HepG2 (cell line): ENCODE measurements around the gene C1orf198. TPM values are rescaled to one million over a fixed set of nuclear protein-coding genes. Genes with fewer than 3 reads are reported as not detected.
A peak's percentile ranks its signal among the peaks of the same experiment; 100 is the strongest.

Source experiments
- ATAC-seq: fragments of 200-7000 bp; cut with Tn5 transposase; 3 replicates; pipeline ENCODE4 v1.9.1; 2020; ENCODE audit warnings: mild to moderate bottlenecking, moderate library complexity
- BruUV-seq: library from RNA; stranded (reverse); fragments of 400-500 nt; replicated peaks from 2 replicates; lab custom pipeline; 2021; lab: Mats Ljungman, UMichigan
- CTCF ChIA-PET: fragments of 300-600 bp; formaldehyde crosslinking; extraction: SDS; loops from one replicate; lab custom pipeline; 2021; ENCODE audit warnings: low total read pairs, inconsistent platforms, low intra/inter-chr PET ratio; lab: Yijun Ruan, JAX
- POLR2A ChIA-PET: fragments of 350-600 bp; sonication (Branson Sonifier 250); formaldehyde crosslinking; loops from one replicate; lab custom pipeline; 2020; ENCODE audit warnings: antibody characterized with exemption, inconsistent platforms; lab: Yijun Ruan, JAX
- DNase-seq: peaks from one replicate; pipeline ENCODE4 v3.0.0-alpha.2; 2015; ENCODE audit warnings: low spot score
- FAIRE-seq: peaks from 3 replicates; lab custom pipeline; 2011; peaks lifted over from hg19 to GRCh38; lab: Jason Lieb, UNC
- H2AFZ ChIP-seq: one replicate; pipeline ENCODE4 v1.6.1; 2011; ENCODE audit warnings: low read length, inconsistent platforms
- H3K27ac ChIP-seq: fragments of 300-600 bp; 3 replicates; pipeline ENCODE4 v1.8.0; 2011; ENCODE audit warnings: mixed run types, mild to moderate bottlenecking, mixed read lengths, low read length, inconsistent platforms; ENCODE audit not compliant: insufficient read depth; ENCODE audit errors: extremely low read length
- H3K27me3 ChIP-seq, 2 experiments: fragments of 200-600 bp in 1 of 2; 2 replicates in 1 of 2; 3 replicates in 1 of 2; pipeline versions ENCODE4 v1.6.0 to v1.8.0; 2011; ENCODE audit warnings: low read length in 2 of 2, mild to moderate bottlenecking in 2 of 2, moderate library complexity in 2 of 2, inconsistent platforms in 1 of 2; ENCODE audit not compliant: insufficient read depth in 2 of 2, control insufficient read depth in 1 of 2
- H3K36me3 ChIP-seq, 2 experiments: fragments of 200-600 bp in 1 of 2; replicated peaks in 1 of 2; 2 replicates in 1 of 2; 3 replicates in 1 of 2; pipeline versions ENCODE4 v1.5.1 to v1.8.0; 2011; ENCODE audit warnings: low read length in 2 of 2, inconsistent platforms in 1 of 2; ENCODE audit not compliant: insufficient read depth in 2 of 2, control insufficient read depth in 1 of 2
- H3K4me1 ChIP-seq: 2 replicates; pipeline ENCODE4 v1.5.1; 2012; ENCODE audit warnings: low read length, inconsistent platforms; ENCODE audit not compliant: insufficient read depth
- H3K4me2 ChIP-seq: 2 replicates; pipeline ENCODE4 v1.6.0; 2011; ENCODE audit warnings: low read depth, low read length, inconsistent platforms
- H3K4me3 ChIP-seq, 3 experiments: fragments of 200-600 bp in 1 of 3; sonication (generic), shearing (Covaris generic) in 1 of 3; replicated peaks in 1 of 3; 2 replicates each; pipeline ENCODE4 v1.5.1; 2011 to 2016; ENCODE audit warnings: low read length in 3 of 3, inconsistent platforms in 2 of 3, low read depth in 2 of 3, mild to moderate bottlenecking in 2 of 3, control low read depth in 1 of 3, mixed read lengths in 1 of 3; ENCODE audit not compliant: insufficient read depth in 1 of 3
- H3K79me2 ChIP-seq: one replicate; pipeline ENCODE4 v1.6.1; 2011; ENCODE audit warnings: low read length, inconsistent platforms; ENCODE audit not compliant: insufficient read depth
- H3K9ac ChIP-seq: 2 replicates; pipeline ENCODE4 v1.6.0; 2011; ENCODE audit warnings: mild to moderate bottlenecking, low read depth, low read length, inconsistent platforms; ENCODE audit not compliant: insufficient read depth
- H3K9me3 ChIP-seq: 2 replicates; pipeline ENCODE4 v1.5.1; 2012; ENCODE audit warnings: mild to moderate bottlenecking, low read length
- H4K20me1 ChIP-seq: 2 replicates; pipeline ENCODE4 v1.6.0; 2011; ENCODE audit warnings: inconsistent platforms, mild to moderate bottlenecking, low read length, moderate library complexity; ENCODE audit not compliant: insufficient read depth
- ESRRA ChIP-seq: sonication (generic); formaldehyde crosslinking; IDR thresholded peaks from 2 replicates; pipeline ENCODE4 v1.5.1; 2020; ENCODE audit warnings: mild to moderate bottlenecking, low read depth, missing genetic modification reagents
- GTF3A ChIP-seq: sonication (generic); formaldehyde crosslinking; conservative IDR thresholded peaks from 2 replicates; pipeline ENCODE4 v1.4.0; 2020; ENCODE audit warnings: mild to moderate bottlenecking, missing genetic modification reagents
- IKZF5 ChIP-seq: IDR thresholded peaks from 2 replicates; pipeline ENCODE4 v1.6.1; 2018; ENCODE audit warnings: missing genetic modification reagents, mild to moderate bottlenecking, missing compliant biosample characterization
- KLF11 ChIP-seq: IDR thresholded peaks from 2 replicates; pipeline ENCODE4 v1.6.1; 2016; ENCODE audit warnings: missing compliant biosample characterization
- NR2F6 ChIP-seq, 2 experiments: IDR thresholded peaks; 2 replicates each; pipeline ENCODE4 v1.6.1; 2016; ENCODE audit warnings: antibody characterized with exemption in 1 of 2, mild to moderate bottlenecking in 1 of 2
- NRL ChIP-seq: sonication (generic); formaldehyde crosslinking; IDR thresholded peaks from 2 replicates; pipeline ENCODE4 v1.5.0; 2020; ENCODE audit warnings: missing genetic modification reagents, mild to moderate bottlenecking, moderate library complexity, borderline replicate concordance
- RAD21 ChIP-seq: fragments of 450-650 bp; formaldehyde crosslinking; IDR thresholded peaks from 2 replicates; pipeline ENCODE4 v1.5.0; 2020; ENCODE audit warnings: mild to moderate bottlenecking
- ZNF224 ChIP-seq: sonication (generic); formaldehyde crosslinking; IDR thresholded peaks from 2 replicates; pipeline ENCODE4 v1.5.0; 2020; ENCODE audit warnings: mild to moderate bottlenecking, missing genetic modification reagents
- ZNF512 ChIP-seq: sonication (generic); formaldehyde crosslinking; IDR thresholded peaks from 2 replicates; pipeline ENCODE4 v1.4.0; 2020; ENCODE audit warnings: mild to moderate bottlenecking, missing genetic modification reagents
- WGBS: methylation state at CpG from one replicate; pipeline ENCODE4 v1.1.6; 2017; ENCODE audit warnings: low lambda C conversion rate; 5-methylcytosine and 5-hydroxymethylcytosine counted together
- in situ Hi-C: cut with HindIII; loops from 2 replicates; pipeline ENCODE4 v1.10.0; 2017; ENCODE audit warnings: low pct_unique_long_range_greater_than_20kb; ENCODE audit not compliant: extremely low pct_ligation_motif_present
- intact Hi-C: fragments of 100-400 bp; cut with micrococcal nuclease; formaldehyde crosslinking; loops from one replicate; pipeline ENCODE4 v1.10.0; 2022; ENCODE audit not compliant: unreplicated experiment
- polyA plus RNA-seq, 8 experiments: library from polyadenylated mRNA; depleted of rRNA in 3 of 8; stranded (reverse) in 7 of 8; unstranded in 1 of 8; fragments of >200 nt; fragmentation: Illumina TruSeq in 4 of 8; extraction: Trizol in 4 of 8; gene quantifications; 2 replicates each; pipeline versions ENCODE4 v1.2.1 to v1.2.3, GENCODE V29; 2011 to 2016; ENCODE audit warnings: low read depth in 4 of 8, missing spikeins in 1 of 8, mixed read lengths in 1 of 8; ENCODE audit not compliant: insufficient read depth in 1 of 8
- total RNA-seq, 5 experiments: library from RNA; depleted of rRNA; stranded (reverse); fragments of >200 nt; fragmentation: Illumina TruSeq; extraction: Trizol; gene quantifications; 2 replicates each; pipeline ENCODE4 v1.2.3, GENCODE V29; 2016; ENCODE audit warnings: low read depth in 1 of 5

Gene C1orf198
- total and polyA plus RNA-seq, 2 of the 13 experiments (the other 11 are each of a cell fraction or from before 2014, with no cell fraction given): 12.7 to 13.4 TPM

GRCh38 chr1:230797942-230798365 is 70.4 kb downstream of the C1orf198 start (continued):
- TF ChIP-seq RAD21 (CRISPR knock-in tag) (peak; percentile 75), ESRRA (CRISPR knock-in tag) (peak; percentile 69; the same call in 1 of the 2 replicates)

GRCh38 chr1:230797376-230797920 is 70.9 kb downstream of the C1orf198 start:
- Histone ChIP-seq H3K36me3 (no peaks in the 10 kb centered on the region), H2AFZ (no peak overlapping the region), H3K27ac (no peak overlapping the region), H3K79me2 (no peaks in the 10 kb centered on the region), H3K9me3 (no peaks in the 10 kb centered on the region), H3K4me3 (no peak overlapping the region), H3K4me2 (peak overlapping the region; percentile 51; the same call in 1 of the 2 replicates), H4K20me1 (no peaks in the 10 kb centered on the region), H3K4me1 (peaks cover 27% of the 10 kb centered on the region), H3K27me3 (peaks cover 0 to 10% of the 10 kb centered on the region in 2 experiments; a peak in 1 of 5 replicates), H3K9ac (no peak overlapping the region)
- no peak for DNase-seq
- intact Hi-C loops: loop anchor here (5.0 kb wide), 1 partner anchor 295 kb away; no protein-coding TSS in a partner anchor
- CTCF ChIA-PET: interaction anchor here (1.6 to 2.4 kb wide), 5 partner anchors 120 to 414 kb away, joined by 6 to 14 read pairs (median 10); partner anchors contain the start of genes ARV1 and TTC13
- TF ChIP-seq GTF3A (CRISPR knock-in tag): no peak
- peak; percentile 47; the same call in 1 of the 2 replicates for TF ChIP-seq NRL
- TF ChIP-seq ZNF224 (CRISPR knock-in tag): 0 out of 2 replicates have a peak, but pooled peaks have one; percentile 35
- no peak for TF ChIP-seq IKZF5 (CRISPR knock-in tag)
- no peak for TF ChIP-seq ZNF512
- TF ChIP-seq NR2F6 (IDR thresholded peaks at IDR 0.05): no peak
- TF ChIP-seq NR2F6 (CRISPR knock-in tag; IDR thresholded peaks at IDR 0.05): no peak
- no peak for TF ChIP-seq KLF11 (CRISPR knock-in tag)
- in situ Hi-C loops: loop anchor here (25.0 kb wide), 1 partner anchor 415 kb away; no protein-coding TSS in a partner anchor
- FAIRE-seq: no peak
- POLR2A ChIA-PET: no interaction called here
- no TSS peak for BruUV-seq
- ATAC-seq: no peak
- WGBS: 66% methylated on average over 12 of the region's 13 CpGs
